HCT116 (cell line): ENCODE results near the gene N4BP2. TPM values are rescaled to one million over a fixed set of nuclear protein-coding genes. Genes with fewer than 3 reads are reported as not detected.

Source experiments
- ATAC-seq: fragments of 200-7000 bp; cut with Tn5 transposase; 2 replicates; pipeline ENCODE4 v1.9.1; 2020; ENCODE audit warnings: mild to moderate bottlenecking, moderate library complexity
- BruUV-seq: library from RNA; stranded (reverse); fragments of 400-500 nt; replicated peaks from 2 replicates; lab custom pipeline; 2021; lab: Mats Ljungman, UMichigan
- CTCF ChIA-PET: fragments of 300-600 bp; sonication (Branson Sonifier 250); formaldehyde crosslinking; loops from one replicate; lab custom pipeline; 2021; ENCODE audit warnings: antibody characterized with exemption; lab: Charles Lee
- POLR2A ChIA-PET: fragments of 300-600, 350-600 bp; sonication (Branson Sonifier 250); formaldehyde crosslinking; loops from one replicate; lab custom pipeline; 2021; ENCODE audit warnings: antibody characterized with exemption; lab: Charles Lee
- RAD21 ChIA-PET, 2 experiments: fragments of 300-600 bp; sonication (Branson Sonifier 250); formaldehyde crosslinking; loops; one replicate each; lab custom pipeline; 2023; ENCODE audit warnings: low total read pairs in 2 of 2; ENCODE audit not compliant: uncharacterized antibody in 2 of 2, unreplicated experiment in 2 of 2, low non-redundant PET in 1 of 2; lab: Charles Lee
- DNase-seq: peaks from one replicate; pipeline ENCODE4 v3.0.0-alpha.2; 2010; ENCODE audit warnings: low read depth, low spot score
- H2AFZ ChIP-seq: fragments of 200-600 bp; shearing (Covaris generic), sonication (generic); 2 replicates; pipeline ENCODE4 v1.6.1; 2017; ENCODE audit warnings: low read depth, mixed run types, mixed read lengths, antibody characterized with exemption, low read length; ENCODE audit not compliant: poor library complexity, severe bottlenecking
- H3K27ac ChIP-seq: 2 replicates; pipeline ENCODE4 v1.5.1; 2012; ENCODE audit warnings: low read depth, low read length
- H3K27me3 ChIP-seq: fragments of 200-600 bp; sonication (generic); 2 replicates; pipeline ENCODE4 v1.6.1; 2016; ENCODE audit warnings: mixed run types, low read length, mixed read lengths; ENCODE audit not compliant: insufficient read depth
- H3K36me3 ChIP-seq, 2 experiments: fragments of 200-500 bp in 1 of 2; fragments of 200-600 bp in 1 of 2; sonication (Bioruptor generic) in 1 of 2; sonication (generic) in 1 of 2; 2 replicates each; pipeline versions ENCODE4 v1.5.1 to v1.6.1; 2014 to 2016; ENCODE audit warnings: low read length in 2 of 2, inconsistent platforms in 1 of 2, mixed read lengths in 1 of 2, mixed run types in 1 of 2; ENCODE audit not compliant: insufficient read depth in 2 of 2, control insufficient read depth in 1 of 2
- H3K4me1 ChIP-seq, 2 experiments: fragments of 200-600 bp in 1 of 2; sonication (generic) in 1 of 2; 2 replicates each; pipeline versions ENCODE4 v1.5.1 to v1.6.1; 2012 to 2017; ENCODE audit warnings: low read length in 2 of 2, inconsistent platforms in 1 of 2, mild to moderate bottlenecking in 1 of 2, mixed read lengths in 1 of 2, mixed run types in 1 of 2, moderate library complexity in 1 of 2; ENCODE audit not compliant: insufficient read depth in 2 of 2, control insufficient read depth in 1 of 2
- H3K4me2 ChIP-seq: fragments of 200-600 bp; sonication (generic); 2 replicates; pipeline ENCODE4 v1.6.1; 2017; ENCODE audit warnings: mixed run types, low read length, mixed read lengths
- H3K4me3 ChIP-seq, 2 experiments: fragments of 200-600 bp in 1 of 2; sonication (generic) in 1 of 2; replicated peaks in 1 of 2; 2 replicates each; pipeline ENCODE4 v1.5.1; 2011 to 2016; ENCODE audit warnings: low read length in 2 of 2, control low read depth in 1 of 2, low read depth in 1 of 2, mild to moderate bottlenecking in 1 of 2, mixed read lengths in 1 of 2, mixed run types in 1 of 2
- H3K79me2 ChIP-seq: fragments of 200-600 bp; sonication (generic); 2 replicates; pipeline ENCODE4 v1.6.1; 2017; ENCODE audit warnings: mild to moderate bottlenecking, mixed run types, low read length, moderate library complexity, mixed read lengths; ENCODE audit not compliant: insufficient read depth
- H3K9ac ChIP-seq: fragments of 200-600 bp; sonication (generic); 2 replicates; pipeline ENCODE4 v1.6.1; 2016; ENCODE audit warnings: low read length, mixed read lengths
- H3K9me2 ChIP-seq: fragments of 200-600 bp; sonication (generic), shearing (Covaris generic); 2 replicates; pipeline ENCODE4 v1.6.1; 2017; ENCODE audit warnings: mixed run types, mild to moderate bottlenecking, moderate library complexity; ENCODE audit not compliant: insufficient read depth
- H3K9me3 ChIP-seq, 2 experiments: fragments of 200-500 bp in 1 of 2; fragments of 200-600 bp in 1 of 2; sonication (Bioruptor generic) in 1 of 2; sonication (generic) in 1 of 2; 2 replicates each; pipeline ENCODE4 v1.6.1; 2014 to 2017; ENCODE audit warnings: low read length in 2 of 2, mixed read lengths in 2 of 2, inconsistent platforms in 1 of 2, low read depth in 1 of 2, mild to moderate bottlenecking in 1 of 2, mixed run types in 1 of 2, moderate library complexity in 1 of 2; ENCODE audit not compliant: control insufficient read depth in 1 of 2, insufficient read depth in 1 of 2
- H4K20me1 ChIP-seq: fragments of 200-600 bp; sonication (generic), shearing (Covaris generic); 2 replicates; pipeline ENCODE4 v1.6.1; 2017; ENCODE audit warnings: mixed run types, mild to moderate bottlenecking, moderate library complexity; ENCODE audit not compliant: insufficient read depth
- ATF3 ChIP-seq: IDR thresholded peaks from 2 replicates; pipeline ENCODE4 v1.6.1; 2012
- CEBPB ChIP-seq: IDR thresholded peaks from 2 replicates; pipeline ENCODE4 v1.6.1; 2012; ENCODE audit warnings: low read depth
- EGR1 ChIP-seq: IDR thresholded peaks from 2 replicates; pipeline ENCODE4 v1.6.1; 2012; ENCODE audit warnings: low read depth
- FOSL1 ChIP-seq: IDR thresholded peaks from 2 replicates; pipeline ENCODE4 v1.6.1; 2012; ENCODE audit warnings: low read depth
- RAD21 ChIP-seq: IDR thresholded peaks from 2 replicates; pipeline ENCODE4 v1.6.1; 2012; ENCODE audit warnings: low read depth, mild to moderate bottlenecking
- SIN3A ChIP-seq: IDR thresholded peaks from 2 replicates; pipeline ENCODE4 v1.6.1; 2012; ENCODE audit warnings: low read depth
- SP1 ChIP-seq: IDR thresholded peaks from 2 replicates; pipeline ENCODE4 v1.6.1; 2012; ENCODE audit warnings: low read depth
- intact Hi-C: fragments of 100-400 bp; cut with micrococcal nuclease; formaldehyde crosslinking; loops from 2 replicates; pipeline ENCODE4 v1.10.0; 2022
- total RNA-seq: library from RNA; stranded (reverse); gene quantifications from one replicate; pipeline ENCODE4 v1.2.1, GENCODE V29; 2021; ENCODE audit not compliant: unreplicated experiment

N4BP2 gene
- total RNA-seq, 1 experiment from 2014 or later: 7.0 TPM

- Histone ChIP-seq H3K9me3 (no peaks in the 10 kb centered on the region), H2AFZ (no peak overlapping the region), H3K9me2 (no peaks in the 10 kb centered on the region), H3K79me2 (no peaks in the 10 kb centered on the region), H3K4me3 (no peak overlapping the region), H3K27ac (no peak overlapping the region), H3K36me3 (no peaks in the 10 kb centered on the region), H3K9ac (no peak overlapping the region), H3K27me3 (no peaks in the 10 kb centered on the region), H3K4me2 (no peak overlapping the region), H4K20me1 (no peaks in the 10 kb centered on the region), H3K4me1 (peaks cover 1 to 13% of the 10 kb centered on the region in 2 experiments; a peak in 3 of 4 replicates)
- no peak for DNase-seq
- TF ChIP-seq FOSL1 (no peak), SIN3A (no peak), RAD21 (no peak), SP1 (no peak), EGR1 (no peak)
- intact Hi-C loops: no loop called here
- ChIA-PET POLR2A (no interaction called here), RAD21 (no interaction called here), CTCF (interaction anchor here (0.6 kb wide), 1 partner anchor 634 kb away, joined by 4 read pairs; no protein-coding TSS in a partner anchor)
- ATAC-seq: no peak
- BruUV-seq: no TSS peak
Observed at GRCh38 chr4:40040908-40041307, 15.7 kb upstream of the N4BP2 start.

- H2AFZ ChIP-seq: no peak overlapping the region
- no peak overlapping the region for H3K9ac ChIP-seq
- H3K79me2 ChIP-seq: no peaks in the 10 kb centered on the region
- intact Hi-C loops: no loop called here
- DNase-seq (no peak), ATAC-seq (no peak)
- no peak overlapping the region for H3K27ac ChIP-seq
- no peaks in the 10 kb centered on the region for H3K9me2 ChIP-seq
- H3K4me1 ChIP-seq: peaks cover 11 to 18% of the 10 kb centered on the region in 2 experiments; a peak in 3 of 4 replicates
- TF ChIP-seq ATF3: no peak
- no peak for TF ChIP-seq CEBPB
- TF ChIP-seq RAD21: no peak
- H3K9me3 ChIP-seq: no peaks in the 10 kb centered on the region
- no peaks in the 10 kb centered on the region for H4K20me1 ChIP-seq
- RAD21 ChIA-PET: no interaction called here
- no peaks in the 10 kb centered on the region for H3K36me3 ChIP-seq
- POLR2A ChIA-PET: interaction anchor here (0.6 kb wide), 1 partner anchor 101 kb away, joined by 4 read pairs; no protein-coding TSS in a partner anchor
- no TSS peak for BruUV-seq
- H3K27me3 ChIP-seq: no peaks in the 10 kb centered on the region
- H3K4me3 ChIP-seq: no peak overlapping the region
- CTCF ChIA-PET: no interaction called here
- no peak overlapping the region for H3K4me2 ChIP-seq
Observed at GRCh38 chr4:40043786-40044185, 12.9 kb upstream of the N4BP2 start.
